Hair follicular keratinocyte (primary cell): Measurements from ENCODE around the gene LRRC55. TPM values are rescaled to one million over a fixed set of nuclear protein-coding genes. Genes with fewer than 3 reads are reported as not detected.

ENCODE experiments used
- total RNA-seq: library from RNA; depleted of rRNA; stranded (reverse); fragments of >200 nt; gene quantifications from 2 replicates; pipeline ENCODE4 v1.2.3, GENCODE V29; 2015

The LRRC55 gene
- total RNA-seq: not detected in 2 replicates

GRCh38 chr11:57181678-57182305, at the start of gene LRRC55:
TSS of gene LRRC55 (plus strand) at chr11:57181953. CDS start at chr11:57182023, 70 bp downstream.

GRCh38 chr11:57237204-57237681, 55.5 kb downstream of the LRRC55 start, which contains the start of gene APLNR:
TSS of gene APLNR (minus strand) at chr11:57237250. CDS start at chr11:57237004, 246 bp downstream.

Other genes starting within 250 kb of the LRRC55 start
- gene OR5AK2, start 193.0 kb upstream of the LRRC55 start, total RNA-seq: not detected in 2 replicates
- gene APLNR, start 55.3 kb downstream of the LRRC55 start, total RNA-seq: not detected in 2 replicates
- gene TNKS1BP1, start 143.0 kb downstream of the LRRC55 start, total RNA-seq: 109 and 170 TPM in 2 replicates
- gene SSRP1, start 153.9 kb downstream of the LRRC55 start, total RNA-seq: 111 and 192 TPM in 2 replicates
- gene P2RX3, start 156.4 kb downstream of the LRRC55 start, total RNA-seq: not detected in 2 replicates
- gene PRG3, start 199.2 kb downstream of the LRRC55 start, total RNA-seq: not detected in 2 replicates
- gene PRG2, start 208.7 kb downstream of the LRRC55 start, total RNA-seq: 0.08 TPM in 1 of 2 replicates, not detected in the other
- 16.5 and 93.8 TPM in 2 replicates for gene SLC43A3, start 245.2 kb downstream of the LRRC55 start, total RNA-seq